B cell (primary cell): ENCODE data around the gene GPBP1.

Experiments
- EZH2 ChIP-seq: IDR thresholded peaks from 2 replicates; pipeline ENCODE4 v1.6.1; 2012; ENCODE audit warnings: borderline replicate concordance, low read depth, mild to moderate bottlenecking, moderate library complexity, low read length; ENCODE audit not compliant: insufficient read depth, poor library complexity, severe bottlenecking
- TF ChIP-seq, protein P1 (sequence below): fragments of 200-600 bp; IDR thresholded peaks from one replicate; pipeline ENCODE4 v1.8.0; 2022; ENCODE audit warnings: antibody characterized with exemption, mild to moderate bottlenecking

- TF ChIP-seq, protein P1, sequence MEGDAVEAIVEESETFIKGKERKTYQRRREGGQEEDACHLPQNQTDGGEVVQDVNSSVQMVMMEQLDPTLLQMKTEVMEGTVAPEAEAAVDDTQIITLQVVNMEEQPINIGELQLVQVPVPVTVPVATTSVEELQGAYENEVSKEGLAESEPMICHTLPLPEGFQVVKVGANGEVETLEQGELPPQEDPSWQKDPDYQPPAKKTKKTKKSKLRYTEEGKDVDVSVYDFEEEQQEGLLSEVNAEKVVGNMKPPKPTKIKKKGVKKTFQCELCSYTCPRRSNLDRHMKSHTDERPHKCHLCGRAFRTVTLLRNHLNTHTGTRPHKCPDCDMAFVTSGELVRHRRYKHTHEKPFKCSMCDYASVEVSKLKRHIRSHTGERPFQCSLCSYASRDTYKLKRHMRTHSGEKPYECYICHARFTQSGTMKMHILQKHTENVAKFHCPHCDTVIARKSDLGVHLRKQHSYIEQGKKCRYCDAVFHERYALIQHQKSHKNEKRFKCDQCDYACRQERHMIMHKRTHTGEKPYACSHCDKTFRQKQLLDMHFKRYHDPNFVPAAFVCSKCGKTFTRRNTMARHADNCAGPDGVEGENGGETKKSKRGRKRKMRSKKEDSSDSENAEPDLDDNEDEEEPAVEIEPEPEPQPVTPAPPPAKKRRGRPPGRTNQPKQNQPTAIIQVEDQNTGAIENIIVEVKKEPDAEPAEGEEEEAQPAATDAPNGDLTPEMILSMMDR, result no peak
- no peak for TF ChIP-seq EZH2
Observed at GRCh38 chr5:57258943-57259342, 85.1 kb downstream of the GPBP1 start.
